HUES64 (cell line): ENCODE measurements around the gene TSPAN32.

ENCODE experiments used
- H3K27ac ChIP-seq: 2 replicates; pipeline ENCODE4 v1.7.0; 2013; ENCODE audit warnings: low read depth, low read length, inconsistent platforms
- H3K27me3 ChIP-seq: 2 replicates; pipeline ENCODE4 v1.6.1; 2013; ENCODE audit warnings: mild to moderate bottlenecking, low read length; ENCODE audit not compliant: insufficient read depth
- H3K36me3 ChIP-seq: 2 replicates; pipeline ENCODE4 v1.6.1; 2013; ENCODE audit warnings: mild to moderate bottlenecking, low read length; ENCODE audit not compliant: insufficient read depth
- H3K4me1 ChIP-seq: 2 replicates; pipeline ENCODE4 v1.6.1; 2013; ENCODE audit warnings: mild to moderate bottlenecking, low read length, moderate library complexity; ENCODE audit not compliant: insufficient read depth
- H3K4me3 ChIP-seq: 2 replicates; pipeline ENCODE4 v1.5.1; 2013; ENCODE audit warnings: mild to moderate bottlenecking, low read length, moderate library complexity
- H3K9ac ChIP-seq: 2 replicates; pipeline ENCODE4 v1.6.1; 2013; ENCODE audit warnings: mild to moderate bottlenecking, low read depth, low read length
- H3K9me3 ChIP-seq: 2 replicates; pipeline ENCODE4 v1.6.1; 2013; ENCODE audit warnings: low read depth, low read length; ENCODE audit not compliant: insufficient read depth
- WGBS: fragments of 150-250, 120-280 bp; methylation state at CpG from one replicate; pipeline ENCODE4 v1.1.7; 2013; ENCODE audit warnings: missing lambda C conversion rate; 5-methylcytosine and 5-hydroxymethylcytosine counted together

The TSPAN32 gene

GRCh38 chr11:2307501-2308331 is 5.9 kb downstream of the TSPAN32 start:
- Histone ChIP-seq H3K4me3 (no peak overlapping the region), H3K9me3 (no peaks in the 10 kb centered on the region), H3K27me3 (no peaks in the 10 kb centered on the region), H3K27ac (no peak overlapping the region), H3K9ac (no peak overlapping the region), H3K36me3 (no peaks in the 10 kb centered on the region), H3K4me1 (no peaks in the 10 kb centered on the region)
- WGBS, result 88% methylated on average over 23 of the region's 23 CpGs

- no peaks in the 10 kb centered on the region for H3K36me3 ChIP-seq
- 81% methylated on average over 6 of the region's 7 CpGs for WGBS
These were observed 6.9 kb downstream of the TSPAN32 start for GRCh38 chr11:2308713-2309112.

GRCh38 chr11:2309251-2310072 is 7.6 kb downstream of the TSPAN32 start:
- Histone ChIP-seq H3K27ac (no peak overlapping the region), H3K36me3 (no peaks in the 10 kb centered on the region), H3K9ac (no peak overlapping the region), H3K27me3 (no peaks in the 10 kb centered on the region), H3K4me1 (no peaks in the 10 kb centered on the region), H3K4me3 (no peak overlapping the region), H3K9me3 (no peaks in the 10 kb centered on the region)
- WGBS, result 82% methylated on average over 19 of the region's 19 CpGs

More at GRCh38 chr11:2308713-2309112, 6.9 kb downstream of the TSPAN32 start:
- Histone ChIP-seq H3K9me3 (no peaks in the 10 kb centered on the region), H3K27me3 (no peaks in the 10 kb centered on the region), H3K9ac (no peak overlapping the region), H3K4me1 (no peaks in the 10 kb centered on the region), H3K4me3 (no peak overlapping the region), H3K27ac (no peak overlapping the region)

GRCh38 chr11:2310073-2310785 is 8.4 kb downstream of the TSPAN32 start:
- WGBS, result 87% methylated on average over 16 of the region's 16 CpGs
- no peak overlapping the region for H3K9ac ChIP-seq

GRCh38 chr11:2310786-2311352 is 9.1 kb downstream of the TSPAN32 start:
- Histone ChIP-seq H3K4me1 (no peaks in the 10 kb centered on the region), H3K27ac (no peak overlapping the region), H3K9me3 (no peaks in the 10 kb centered on the region), H3K36me3 (no peaks in the 10 kb centered on the region), H3K9ac (no peak overlapping the region), H3K27me3 (no peaks in the 10 kb centered on the region), H3K4me3 (no peak overlapping the region)
- WGBS, result 86% methylated on average over 16 of the region's 16 CpGs

More at GRCh38 chr11:2310073-2310785, 8.4 kb downstream of the TSPAN32 start:
- Histone ChIP-seq H3K9me3 (no peaks in the 10 kb centered on the region), H3K27ac (no peak overlapping the region), H3K4me3 (no peak overlapping the region), H3K36me3 (no peaks in the 10 kb centered on the region), H3K27me3 (no peaks in the 10 kb centered on the region), H3K4me1 (no peaks in the 10 kb centered on the region)

GRCh38 chr11:2311353-2312133 is 9.7 kb downstream of the TSPAN32 start:
- H3K4me1 ChIP-seq, result no peaks in the 10 kb centered on the region
- no peaks in the 10 kb centered on the region for H3K27me3 ChIP-seq
- WGBS, result 86% methylated on average over 21 of the region's 21 CpGs
- H3K27ac ChIP-seq, result no peak overlapping the region
- H3K9ac ChIP-seq, result no peak overlapping the region
- H3K36me3 ChIP-seq, result no peaks in the 10 kb centered on the region
- H3K4me3 ChIP-seq, result no peak overlapping the region
- no peaks in the 10 kb centered on the region for H3K9me3 ChIP-seq

- Histone ChIP-seq H3K4me3 (no peak overlapping the region), H3K36me3 (no peaks in the 10 kb centered on the region), H3K4me1 (no peaks in the 10 kb centered on the region), H3K27ac (no peak overlapping the region), H3K27me3 (no peaks in the 10 kb centered on the region), H3K9ac (no peak overlapping the region), H3K9me3 (no peaks in the 10 kb centered on the region)
- 88% methylated on average over 21 of the region's 22 CpGs for WGBS
These were observed 10.6 kb downstream of the TSPAN32 start for GRCh38 chr11:2312232-2313042.

- no peak overlapping the region for H3K27ac ChIP-seq
- H3K4me1 ChIP-seq, result no peaks in the 10 kb centered on the region
- H3K9ac ChIP-seq, result no peak overlapping the region
- H3K27me3 ChIP-seq, result no peaks in the 10 kb centered on the region
- H3K36me3 ChIP-seq, result no peaks in the 10 kb centered on the region
- no peaks in the 10 kb centered on the region for H3K9me3 ChIP-seq
- 94% methylated on average over 34 of the region's 34 CpGs for WGBS
- no peak overlapping the region for H3K4me3 ChIP-seq
These were observed 11.5 kb downstream of the TSPAN32 start for GRCh38 chr11:2313051-2313951.

- Histone ChIP-seq H3K9ac (no peak overlapping the region), H3K27me3 (no peaks in the 10 kb centered on the region), H3K4me3 (no peak overlapping the region)
These were observed 12.3 kb downstream of the TSPAN32 start for GRCh38 chr11:2314136-2314524.

More at GRCh38 chr11:2314136-2314524, 12.3 kb downstream of the TSPAN32 start:
- no peaks in the 10 kb centered on the region for H3K4me1 ChIP-seq
- no peaks in the 10 kb centered on the region for H3K36me3 ChIP-seq
- H3K27ac ChIP-seq, result no peak overlapping the region
- WGBS, result 96% methylated on average over 6 of the region's 7 CpGs
- H3K9me3 ChIP-seq, result no peaks in the 10 kb centered on the region
